DMS53 treated with DMSO at 0.1 percent for 48 hours (cell line): Measurements from ENCODE around the gene GRIA1.

Experiments used
- DNase-seq: peaks from one replicate; lab custom pipeline; 2025; ENCODE audit not compliant: unreplicated experiment; lab: John Stamatoyannopoulos, UW

The GRIA1 gene

DNA sequence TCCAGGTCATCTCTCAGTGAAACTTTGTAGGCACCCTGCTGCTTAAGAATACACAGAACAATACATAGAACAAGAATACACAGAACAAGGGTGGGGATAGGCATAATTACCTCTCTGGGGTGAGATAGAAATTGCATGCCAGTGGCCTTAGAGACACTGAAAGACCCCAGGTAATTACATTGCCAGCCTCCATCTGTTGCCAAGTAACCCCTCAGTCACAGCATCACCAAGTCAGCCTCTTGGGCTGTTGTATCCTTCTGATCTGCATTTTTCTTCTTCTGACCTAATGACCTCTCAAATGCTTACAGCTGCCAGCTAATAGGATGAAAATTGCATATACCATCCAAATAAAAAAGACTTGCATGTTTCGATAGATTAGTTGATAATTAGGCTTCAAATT is 167.7 kb downstream of the GRIA1 start:
- no peak for DNase-seq

DNA sequence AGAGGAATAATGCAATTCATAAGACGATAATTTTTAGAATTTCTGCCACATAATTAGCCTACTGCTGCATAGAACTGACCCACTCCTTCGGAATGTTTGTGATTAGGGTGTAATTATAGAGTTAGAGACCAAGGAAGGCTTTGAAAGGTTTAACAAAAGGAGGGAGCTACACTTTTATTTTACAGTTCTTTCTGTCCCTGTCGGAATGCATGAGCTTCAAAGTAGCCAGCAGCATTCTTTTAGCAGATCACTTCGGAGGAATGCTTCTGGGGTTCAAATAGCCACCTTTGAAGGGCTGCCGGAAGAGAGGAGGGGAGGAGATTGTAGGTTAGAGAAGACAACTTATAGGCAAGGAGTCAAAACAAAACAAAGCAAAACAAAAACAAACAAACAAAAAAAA is 168.1 kb downstream of the GRIA1 start:
- DNase-seq = no peak

DNA sequence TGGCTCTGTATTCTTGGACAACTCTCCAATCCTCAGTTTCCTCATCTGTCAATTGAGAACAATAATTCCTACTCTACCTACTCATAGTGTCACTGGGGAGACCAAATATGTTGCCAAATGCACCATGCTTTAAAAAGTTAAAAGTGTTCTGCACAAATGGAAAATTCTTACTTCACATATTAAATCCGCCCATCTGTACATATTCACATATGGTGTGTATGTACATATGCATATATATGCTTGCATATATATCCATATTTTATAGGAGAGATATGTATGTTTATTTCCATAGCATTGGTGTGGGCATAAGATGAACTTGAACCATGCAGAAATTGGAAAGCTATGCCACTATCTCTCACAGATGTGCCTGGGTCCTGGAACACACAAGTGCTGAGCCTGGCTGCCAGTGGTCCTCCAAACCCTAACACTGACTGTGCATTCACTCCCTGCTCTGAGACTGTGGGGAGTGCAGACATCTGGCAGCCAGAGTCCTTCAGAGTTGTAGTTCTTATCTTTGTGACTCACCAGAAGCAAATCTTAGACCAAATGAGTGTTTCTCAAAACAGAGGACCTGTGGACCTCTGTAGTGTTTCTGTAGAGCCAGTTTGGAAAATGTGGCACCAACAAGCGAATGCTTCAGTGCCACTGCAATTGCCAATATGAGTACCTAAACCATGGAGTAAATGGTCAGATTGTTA is 168.7 kb downstream of the GRIA1 start:
- no peak for DNase-seq

DNA sequence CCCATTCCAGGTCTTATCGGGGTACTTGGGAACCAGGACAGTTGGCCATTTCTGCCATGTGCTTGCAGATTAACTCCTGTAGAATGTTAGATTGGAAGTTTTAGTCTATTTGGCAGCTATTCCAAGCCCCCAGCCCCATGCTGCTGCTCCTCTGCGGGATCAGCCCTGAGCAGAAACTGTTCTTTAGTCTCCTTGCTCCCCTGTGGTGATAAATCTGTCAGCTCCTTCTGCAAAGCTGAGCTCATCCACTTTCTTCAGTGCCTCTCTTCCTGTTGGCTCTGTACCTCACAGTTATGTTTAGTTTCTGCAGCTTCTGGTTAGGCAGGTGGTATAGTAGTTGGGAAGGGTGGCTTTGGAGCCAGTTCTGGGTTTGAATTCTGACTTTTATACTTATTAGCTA is 170.4 kb downstream of the GRIA1 start:
- DNase-seq = no peak

DNA sequence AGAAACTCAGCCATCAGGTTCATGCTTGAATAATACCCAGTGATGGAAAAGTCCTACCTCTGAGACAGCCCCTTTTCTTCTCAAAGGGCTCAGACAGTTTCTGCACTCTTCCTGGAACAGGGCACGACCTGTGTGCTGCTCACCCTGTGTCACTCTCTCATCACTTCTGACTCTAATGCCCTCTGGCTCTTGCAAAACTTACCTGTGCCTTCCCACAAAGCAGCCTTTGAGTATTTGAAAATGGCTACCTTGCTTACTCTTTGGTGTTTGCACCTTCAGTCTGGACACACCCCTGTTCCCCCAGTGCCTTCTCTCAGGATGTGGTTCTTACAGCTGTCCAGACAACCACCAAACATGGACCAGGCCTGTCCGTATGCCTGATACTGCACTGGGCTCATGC is 171.4 kb downstream of the GRIA1 start:
- DNase-seq = no peak

DNA sequence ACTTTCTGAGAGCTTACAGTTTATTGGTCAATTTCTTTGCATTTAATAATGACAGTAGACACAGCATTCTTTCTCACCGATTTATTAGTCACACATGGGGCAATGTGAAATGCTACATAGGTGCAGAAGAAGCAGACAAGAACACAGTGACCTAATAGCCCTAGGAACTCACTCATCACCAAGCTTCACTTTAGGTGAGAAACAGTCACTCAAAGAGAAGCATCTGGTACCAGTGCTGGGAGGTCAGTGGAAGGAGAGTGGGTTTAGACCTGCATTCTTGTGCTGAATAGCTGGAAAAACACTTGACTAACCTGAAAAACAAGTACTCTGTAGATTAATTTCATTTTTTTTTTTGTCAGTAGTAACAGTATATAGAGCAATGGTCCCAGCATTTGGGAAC is 179.6 kb downstream of the GRIA1 start:
- DNase-seq = peak; percentile 13

DNA sequence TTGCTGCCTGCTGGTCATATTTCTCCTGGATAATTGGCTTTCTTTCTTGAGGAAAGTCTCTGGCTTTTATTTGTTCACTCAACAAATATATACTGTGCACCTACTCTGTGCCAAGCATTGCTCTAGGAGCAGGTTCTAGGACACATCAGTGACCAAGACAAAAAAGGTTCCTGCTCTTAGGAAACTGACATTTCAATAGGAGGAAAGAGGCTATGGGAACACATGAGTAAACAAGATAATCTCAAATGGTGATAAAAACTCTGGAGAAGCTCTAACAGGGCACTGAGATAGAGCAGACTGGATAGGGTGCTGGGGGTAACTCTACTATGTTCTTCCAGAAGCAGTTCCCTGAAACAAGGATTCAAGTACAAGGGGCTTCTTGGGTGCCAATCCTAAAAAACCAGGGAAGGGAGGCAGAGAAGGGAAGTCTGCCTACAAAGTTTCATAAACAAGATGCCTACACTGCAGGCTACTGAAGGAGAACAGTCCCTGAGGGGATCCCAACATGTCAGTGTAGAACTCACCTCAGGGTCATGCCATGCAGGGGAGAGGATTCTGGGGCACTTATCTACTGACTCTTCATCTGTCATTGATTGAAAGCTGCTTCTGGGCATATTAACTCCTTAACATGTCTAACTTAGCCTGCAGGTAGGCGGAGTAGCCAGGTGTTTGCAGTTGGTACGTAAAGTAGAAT is 181.3 kb downstream of the GRIA1 start:
- no peak for DNase-seq

DNA sequence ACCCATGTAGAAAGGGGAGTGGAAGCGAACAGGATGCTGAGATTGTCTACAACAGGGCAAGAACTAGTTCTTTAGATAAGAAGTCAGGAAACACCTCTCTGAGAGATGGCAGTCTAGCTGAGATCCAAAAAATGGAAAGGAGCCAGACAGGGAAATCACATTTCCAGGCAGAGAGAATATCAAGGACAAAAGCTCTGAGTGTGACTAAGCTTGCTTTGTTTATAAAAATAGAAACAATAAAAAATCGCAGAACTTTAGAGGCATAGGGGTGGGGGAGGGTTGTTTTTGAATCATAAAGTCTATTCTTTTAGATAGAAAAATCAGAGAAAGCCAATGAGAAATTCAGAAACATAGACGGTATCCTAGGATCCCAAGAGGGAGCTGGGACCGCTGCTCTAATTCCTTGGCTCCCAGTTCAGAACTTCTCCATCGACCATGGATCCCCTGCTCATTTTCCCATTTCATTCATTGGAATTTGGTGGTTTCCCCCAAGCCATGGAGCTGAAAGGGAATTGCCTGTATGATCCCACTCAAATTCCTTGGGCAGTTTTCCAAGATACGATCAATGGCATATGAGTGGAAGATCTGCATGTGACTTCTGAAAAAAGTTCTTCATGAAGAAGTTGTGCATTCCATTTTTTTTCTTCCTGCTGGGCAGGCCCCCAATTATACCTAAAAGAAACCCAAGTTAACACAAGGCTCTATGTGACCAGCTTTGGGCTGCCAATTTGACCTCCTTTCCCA is 182.0 kb downstream of the GRIA1 start:
- DNase-seq = no peak

DNA sequence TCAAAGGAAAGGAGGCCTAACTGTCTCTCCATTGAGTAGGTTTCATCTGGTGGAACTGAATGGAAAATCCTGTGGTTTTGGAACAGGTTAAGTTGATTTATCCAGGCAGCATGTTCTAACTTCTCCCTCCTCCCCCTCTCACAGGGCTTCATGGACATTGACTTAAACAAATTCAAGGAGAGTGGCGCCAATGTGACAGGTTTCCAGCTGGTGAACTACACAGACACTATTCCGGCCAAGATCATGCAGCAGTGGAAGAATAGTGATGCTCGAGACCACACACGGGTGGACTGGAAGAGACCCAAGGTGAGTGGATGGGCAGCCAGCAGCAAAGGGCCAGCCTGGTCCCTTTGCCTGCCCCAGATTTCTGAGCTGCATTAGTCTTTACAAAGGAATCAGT is 183.9 kb downstream of the GRIA1 start:
- DNase-seq = no peak

DNA sequence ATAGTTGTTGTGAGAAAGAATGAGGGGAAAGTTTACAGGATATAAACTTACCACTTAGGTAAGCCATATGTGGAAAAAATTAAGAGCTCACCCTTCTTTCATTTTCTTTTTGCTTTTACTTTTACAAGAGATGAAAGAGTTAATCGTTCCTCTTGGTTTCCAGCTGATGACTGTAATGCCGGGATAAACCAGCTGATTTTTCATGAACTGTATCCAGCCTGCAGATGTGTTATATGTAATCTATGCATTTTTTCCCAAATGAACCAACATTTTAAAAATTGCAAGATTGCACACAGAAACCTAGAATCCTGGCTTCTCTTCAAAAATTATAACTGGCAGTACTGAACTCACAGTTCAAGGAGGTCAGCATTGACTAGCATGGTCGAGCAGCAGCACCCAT is 185.9 kb downstream of the GRIA1 start:
- DNase-seq = no peak

DNA sequence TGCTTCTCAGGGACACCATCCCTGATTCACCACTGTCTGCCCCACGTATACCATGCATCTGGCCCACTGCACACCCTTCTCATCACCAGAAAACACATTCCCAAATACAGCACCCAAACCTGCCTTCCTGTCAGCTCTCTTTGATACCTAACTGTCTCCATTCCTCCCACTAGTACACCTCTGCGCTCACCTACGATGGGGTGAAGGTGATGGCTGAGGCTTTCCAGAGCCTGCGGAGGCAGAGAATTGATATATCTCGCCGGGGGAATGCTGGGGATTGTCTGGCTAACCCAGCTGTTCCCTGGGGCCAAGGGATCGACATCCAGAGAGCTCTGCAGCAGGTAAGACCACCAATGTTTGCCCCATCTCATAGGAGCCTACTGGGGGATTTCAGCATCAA is 186.4 kb downstream of the GRIA1 start:
- DNase-seq = no peak

DNA sequence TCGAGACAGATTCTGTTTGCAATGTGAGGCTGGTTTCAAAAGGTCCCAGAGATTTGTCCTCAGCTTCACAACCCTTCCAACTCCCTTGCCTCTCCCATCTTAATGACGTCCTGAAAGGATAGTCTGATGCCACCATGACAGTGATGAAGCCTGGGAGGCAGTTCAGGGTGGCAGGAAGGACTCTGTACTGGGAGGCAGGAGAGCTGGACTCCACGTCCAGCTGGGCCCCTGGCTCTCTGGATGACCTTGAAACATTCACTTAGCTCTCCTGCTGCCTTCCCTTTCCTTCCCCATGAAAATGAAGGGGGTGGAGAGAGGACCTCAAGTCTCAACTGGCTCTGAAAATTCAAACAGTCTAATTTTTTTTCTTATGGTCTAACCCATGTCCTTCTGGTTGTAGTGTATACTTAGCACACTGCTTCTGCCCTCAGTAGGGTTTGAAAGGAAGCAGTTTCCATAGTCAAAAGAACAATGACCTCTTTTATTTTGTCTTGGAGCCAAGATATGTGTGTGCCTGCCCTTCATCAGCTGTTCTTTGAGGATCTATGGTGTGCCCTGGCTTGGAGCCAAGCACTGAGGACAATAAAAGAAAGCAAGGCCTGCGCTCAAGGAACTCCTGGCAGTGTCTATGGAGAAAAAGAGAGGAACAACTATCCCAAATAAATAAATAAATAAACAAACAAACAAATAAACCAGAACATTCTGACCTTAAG is 188.3 kb downstream of the GRIA1 start:
- DNase-seq = no peak

DNA sequence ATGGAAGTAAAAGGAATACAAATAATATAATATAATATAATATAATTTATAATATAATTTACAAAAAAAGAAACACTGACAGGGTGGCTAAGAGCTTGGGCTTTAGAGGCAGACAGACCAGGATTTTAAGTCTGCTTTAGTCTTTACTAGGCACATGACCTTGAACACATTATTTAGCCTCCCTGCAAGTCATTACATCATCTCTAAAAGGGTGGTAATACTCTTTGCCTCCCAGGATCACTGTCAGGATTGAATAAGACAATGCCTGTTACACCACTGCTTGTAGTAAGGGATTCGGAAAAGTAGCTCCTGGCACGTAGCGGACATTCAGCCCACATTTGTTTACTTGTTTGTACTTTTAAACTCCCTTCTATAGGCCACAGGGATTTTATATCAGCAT is 199.8 kb downstream of the GRIA1 start:
- DNase-seq = no peak

DNA sequence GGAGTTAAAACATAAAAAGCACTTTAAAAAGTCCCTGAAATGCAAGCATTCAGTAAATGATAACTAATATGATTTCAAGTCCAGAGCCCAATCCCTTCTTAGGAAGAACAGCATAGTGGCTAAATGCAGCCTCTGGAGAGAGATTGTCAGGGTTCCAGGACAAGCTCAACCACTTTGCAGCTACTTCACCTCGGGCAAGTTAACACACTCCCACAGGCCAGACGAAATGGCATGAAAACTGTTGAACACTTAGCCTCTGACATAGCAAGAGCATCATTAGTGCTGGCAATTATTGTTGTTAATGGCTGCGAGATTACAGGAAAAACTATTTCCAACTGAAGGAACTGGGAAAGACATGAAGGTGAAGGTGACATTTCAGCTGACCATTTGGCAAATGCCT is 205.8 kb downstream of the GRIA1 start:
- DNase-seq = no peak

DNA sequence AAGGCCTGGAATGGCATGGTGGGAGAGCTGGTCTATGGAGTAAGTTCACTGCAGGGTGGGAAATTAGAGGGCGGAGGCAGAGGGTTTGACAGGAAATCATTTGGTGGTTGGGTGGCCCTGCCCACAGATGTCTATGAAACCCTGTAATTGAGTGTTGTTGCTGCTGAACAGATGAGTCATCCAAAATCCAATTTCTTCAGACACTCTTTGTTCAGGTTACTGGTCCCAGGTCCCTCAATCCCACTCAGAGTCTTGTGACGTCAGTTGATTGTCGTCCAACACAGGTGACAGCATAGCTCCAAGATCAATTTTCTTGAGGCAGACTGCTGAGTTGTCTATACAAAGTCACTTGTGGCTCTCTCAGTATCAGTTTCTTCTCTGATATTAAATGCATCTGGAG is 208.6 kb downstream of the GRIA1 start:
- no peak for DNase-seq

DNA sequence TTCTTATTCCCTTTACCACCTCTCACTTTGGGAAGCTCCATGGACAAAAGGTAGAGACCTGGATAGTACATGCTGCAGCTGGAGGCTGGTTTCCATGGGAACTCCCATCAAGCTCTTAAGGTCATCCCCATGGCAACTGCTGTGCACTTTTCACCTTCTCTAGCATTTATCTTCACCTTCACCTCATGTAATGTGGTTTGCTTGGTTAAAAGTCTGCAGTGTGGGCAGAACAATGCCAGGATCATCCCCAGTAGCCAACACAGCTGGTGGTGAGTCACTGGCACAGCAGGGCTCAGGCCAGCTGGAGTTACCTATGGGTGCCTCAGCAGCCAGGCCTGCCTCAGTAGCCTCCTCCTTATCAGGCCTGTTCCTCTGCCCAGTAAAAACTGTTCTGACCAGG is 210.5 kb downstream of the GRIA1 start:
- DNase-seq = peak; percentile 26

DNA sequence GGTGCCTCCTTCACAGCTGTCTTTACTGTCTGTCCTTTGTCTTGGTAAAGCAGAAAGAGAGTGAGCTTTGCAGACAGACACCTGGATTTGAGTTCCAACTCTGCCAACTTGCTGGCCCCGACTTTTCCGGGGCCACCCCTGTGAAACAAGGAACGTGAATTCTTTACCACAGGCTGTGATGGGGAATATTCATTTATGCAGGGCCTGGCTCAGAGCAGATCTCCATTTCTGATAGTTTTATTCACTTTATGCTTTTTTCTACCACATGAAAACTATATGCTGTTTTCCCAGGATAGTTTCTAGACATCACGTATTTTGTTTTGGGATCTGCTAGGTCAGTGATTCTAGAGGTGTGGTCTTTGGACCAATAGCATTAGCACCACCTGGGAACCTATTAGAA is 211.8 kb downstream of the GRIA1 start:
- no peak for DNase-seq

DNA sequence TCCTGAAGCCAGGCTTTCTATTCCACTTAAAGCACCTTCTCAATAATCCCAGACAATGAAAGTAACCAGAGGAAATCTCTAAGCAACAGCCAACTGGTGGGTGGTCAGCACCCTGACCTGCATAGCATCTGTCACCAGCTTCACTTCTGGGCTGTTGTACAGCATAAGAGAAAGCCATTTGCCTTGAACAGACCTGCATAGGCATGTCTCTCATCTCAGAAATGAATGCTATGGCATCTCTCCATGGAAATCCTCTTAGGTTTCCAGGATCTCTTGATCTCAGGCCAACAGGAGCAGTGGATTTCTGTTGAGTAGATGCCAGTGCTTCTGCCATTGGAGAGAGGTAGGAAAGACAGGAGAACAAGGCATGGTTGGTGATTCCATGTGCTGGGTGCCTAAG is 213.6 kb downstream of the GRIA1 start:
- no peak for DNase-seq

DNA sequence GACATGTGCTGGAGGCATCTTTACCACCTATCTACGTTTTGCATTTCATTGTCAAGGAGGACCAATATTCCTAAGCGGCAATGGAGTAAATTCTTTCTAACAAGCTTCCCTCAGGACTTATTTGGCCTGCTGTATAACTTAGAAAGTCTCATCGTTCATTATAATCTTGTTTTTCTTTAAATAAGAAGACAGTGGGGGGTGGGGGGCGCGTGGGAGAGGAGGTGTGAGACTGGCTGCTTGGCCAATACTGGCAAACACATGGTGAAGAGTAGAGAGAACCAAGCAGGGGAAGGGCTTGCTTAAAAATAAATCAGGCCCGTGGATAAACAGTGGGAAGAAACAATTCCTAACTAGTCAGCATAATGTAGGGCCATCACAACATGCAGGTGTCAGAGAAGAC is 217.2 kb downstream of the GRIA1 start:
- DNase-seq = no peak

DNA sequence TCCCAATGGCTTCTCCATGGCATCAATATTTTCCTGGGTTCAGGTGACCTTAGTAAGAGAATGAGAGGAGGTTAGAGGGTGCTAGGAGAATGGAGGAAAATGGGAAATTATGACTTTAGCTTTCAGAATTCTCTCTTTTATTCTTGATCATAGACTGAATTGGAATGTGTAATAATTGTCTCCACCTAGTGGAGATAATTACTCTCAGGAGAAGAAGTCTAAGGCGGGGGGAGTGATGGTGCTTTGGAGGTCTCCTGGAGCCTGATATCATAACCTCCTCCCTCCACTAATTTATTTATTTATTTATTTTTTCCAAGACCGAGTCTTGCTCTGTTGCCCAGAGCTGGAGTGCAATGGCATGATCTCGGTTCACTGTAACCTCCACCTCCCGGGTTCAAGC is 221.3 kb downstream of the GRIA1 start:
- DNase-seq = no peak

DNA sequence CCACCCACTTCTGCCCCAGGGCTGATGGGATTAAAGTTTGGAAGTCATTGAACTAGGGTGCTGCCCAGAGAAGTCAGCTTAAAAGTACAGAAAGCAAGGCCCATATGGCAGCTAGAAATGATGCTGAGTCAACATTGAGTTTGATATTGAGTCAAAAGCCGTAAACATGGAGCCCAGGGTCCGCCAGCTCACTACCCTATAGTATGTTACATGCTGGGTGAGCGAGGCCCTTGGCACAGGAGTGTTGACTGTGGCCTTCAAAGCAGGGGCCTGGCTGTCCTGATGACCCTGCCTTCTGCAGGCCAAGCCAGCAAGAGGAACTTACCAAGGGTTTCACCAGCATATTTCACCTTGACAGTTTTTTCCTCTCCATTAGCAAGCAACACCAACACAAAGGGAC is 222.5 kb downstream of the GRIA1 start:
- DNase-seq = no peak

DNA sequence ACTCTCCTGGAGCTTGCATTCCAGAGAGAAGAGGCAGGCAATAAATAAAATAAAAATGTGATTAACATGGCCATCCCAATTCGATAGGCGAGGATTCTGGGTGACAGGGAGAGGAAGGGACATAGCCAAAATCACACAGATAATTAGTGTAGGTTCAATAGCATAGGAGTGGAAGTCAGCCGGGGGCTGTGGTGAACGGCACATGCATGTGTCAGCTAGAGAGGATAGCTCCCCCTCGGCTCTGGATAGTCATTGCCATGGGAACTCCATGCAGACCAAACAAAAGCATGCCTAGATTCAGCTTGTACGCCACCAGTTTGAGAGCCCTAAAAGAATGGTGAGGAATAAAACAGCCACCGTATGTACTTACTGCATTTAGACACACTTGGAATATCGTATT is 223.5 kb downstream of the GRIA1 start:
- no peak for DNase-seq
